K562 (cell line): Measurements from ENCODE around the gene COL7A1. TPM values are rescaled to one million over a fixed set of nuclear protein-coding genes. Genes with fewer than 3 reads are reported as not detected.

Experiments used
- AFF4 ChIP-seq: sonication (generic); formaldehyde crosslinking; IDR thresholded peaks from 2 replicates; pipeline ENCODE4 v1.8.0; 2023; ENCODE audit warnings: mild to moderate bottlenecking, missing genetic modification reagents
- ATF1 ChIP-seq, 2 experiments: fragments of 450-650 bp in 1 of 2; IDR thresholded peaks; 2 replicates each; pipeline ENCODE4 v1.6.1; 2016; ENCODE audit warnings: missing compliant biosample characterization in 1 of 2, missing genetic modification characterization in 1 of 2
- BHLHE40 ChIP-seq: IDR thresholded peaks from 2 replicates; pipeline ENCODE4 v1.6.1; 2011; ENCODE audit warnings: low read length, improper control_type of control experiment
- CBX1 ChIP-seq: sonication (generic); IDR thresholded peaks from 2 replicates; pipeline ENCODE4 v1.6.1; 2016; ENCODE audit warnings: antibody characterized with exemption, low read depth, mild to moderate bottlenecking
- E2F1 ChIP-seq: sonication (generic); formaldehyde crosslinking; IDR thresholded peaks from 2 replicates; pipeline ENCODE4 v1.8.1; 2023; ENCODE audit warnings: mild to moderate bottlenecking, missing genetic modification reagents, moderate library complexity
- GATAD2A ChIP-seq: fragments of 450-650 bp; IDR thresholded peaks from 2 replicates; pipeline ENCODE4 v1.6.1; 2017
- HLTF ChIP-seq: fragments of 450-650 bp; IDR thresholded peaks from 2 replicates; pipeline ENCODE4 v1.6.1; 2016
- MNT ChIP-seq, 2 experiments: fragments of 450-650 bp; conservative IDR thresholded peaks; 2 replicates each; pipeline ENCODE4 v1.6.1; 2017; ENCODE audit warnings: mild to moderate bottlenecking in 2 of 2, moderate library complexity in 2 of 2
- MXD1 ChIP-seq: fragments of 250-450 bp; sonication (Bioruptor Pico); IDR thresholded peaks from 2 replicates; pipeline ENCODE4 v1.8.0; 2021; ENCODE audit warnings: borderline replicate concordance, mild to moderate bottlenecking, moderate library complexity; ENCODE audit not compliant: poor library complexity, severe bottlenecking
- NCOA4 ChIP-seq: fragments of 450-650 bp; IDR thresholded peaks from 2 replicates; pipeline ENCODE4 v1.6.1; 2018; ENCODE audit warnings: mild to moderate bottlenecking; ENCODE audit not compliant: partially characterized antibody
- NFRKB ChIP-seq: fragments of 450-650 bp; IDR thresholded peaks from 2 replicates; pipeline ENCODE4 v1.6.1; 2016; ENCODE audit warnings: low read depth
- RBM14 ChIP-seq: fragments of 200-400 bp; formaldehyde crosslinking; IDR thresholded peaks from 2 replicates; pipeline ENCODE4 v1.6.1; 2018; ENCODE audit warnings: low read depth, mild to moderate bottlenecking, low read length, moderate library complexity, borderline replicate concordance; ENCODE audit not compliant: insufficient read depth
- SMAD1 ChIP-seq: fragments of 150-350 bp; IDR thresholded peaks from 2 replicates; pipeline ENCODE4 v1.6.1; 2014; ENCODE audit warnings: low read length, low read depth; ENCODE audit not compliant: partially characterized antibody
- SMARCB1 ChIP-seq: IDR thresholded peaks from 2 replicates; pipeline ENCODE4 v1.6.1; 2011; ENCODE audit warnings: improper control_type of control experiment, low read depth; ENCODE audit not compliant: insufficient read length
- SUPT5H ChIP-seq: fragments of 450-650 bp; IDR thresholded peaks from 2 replicates; pipeline ENCODE4 v1.6.1; 2016
- ZBTB43 ChIP-seq: sonication (generic); formaldehyde crosslinking; IDR thresholded peaks from 2 replicates; pipeline ENCODE4 v1.8.0; 2023; ENCODE audit warnings: mild to moderate bottlenecking, missing genetic modification reagents
- ZNF282 ChIP-seq: sonication (generic); formaldehyde crosslinking; IDR thresholded peaks from 2 replicates; pipeline ENCODE4 v1.8.1; 2023; ENCODE audit warnings: missing genetic modification reagents
- polyA plus RNA-seq, 8 experiments: library from polyadenylated mRNA; depleted of rRNA in 4 of 8; stranded (reverse) in 5 of 8; unstranded in 3 of 8; fragments of >200 nt; fragmentation: Nextera tagmentation in 2 of 8; fragmentation: Illumina TruSeq in 1 of 8; extraction: Ambion mirVana in 2 of 8; extraction: Trizol in 1 of 8; gene quantifications; 2 replicates each; pipeline versions ENCODE4 v1.2.1 to v1.2.3, GENCODE V29; 2011 to 2014; ENCODE audit warnings: inconsistent platforms in 1 of 8, missing spikeins in 1 of 8
- total RNA-seq, 7 experiments: library from RNA; depleted of rRNA in 6 of 7; stranded (reverse); fragments of >200 nt in 6 of 7; fragmentation: Illumina TruSeq in 2 of 7; extraction: Trizol in 2 of 7; gene quantifications; 2 replicates each; pipeline versions ENCODE4 v1.2.1 to v1.2.3, GENCODE V29; 2011 to 2021; ENCODE audit warnings: low replicate concordance in 1 of 7

The COL7A1 gene
- total and polyA plus RNA-seq, 9 of the 15 experiments (the other 6 are each of a cell fraction or from before 2014, with no cell fraction given), result 0.09 to 0.66 (median 0.35) TPM; not detected in 3

- TF ChIP-seq SMARCB1 (no peak), SMAD1 (no peak), GATAD2A (no peak), SUPT5H (peak; percentile 97), ZBTB43 (CRISPR knock-in tag) (no peak), MNT (conservative IDR thresholded peaks at IDR 0.05) (peak; percentile 43 to 68), ATF1 (CRISPR knock-in tag; IDR thresholded peaks at IDR 0.05) (no peak), ATF1 (tag; IDR thresholded peaks at IDR 0.05) (0 out of 2 replicates have a peak, but pooled peaks have one; percentile 21), AFF4 (peak; percentile 69; the same call in 1 of the 2 replicates), CBX1 (peak; percentile 61; the same call in 1 of the 2 replicates), E2F1 (peak; percentile 10; the same call in 1 of the 2 replicates), NCOA4 (no peak), RBM14 (no peak), ZNF282 (no peak), HLTF (no peak), NFRKB (peak; percentile 75; the same call in 1 of the 2 replicates), MXD1 (CRISPR knock-in tag) (no peak), BHLHE40 (no peak)
Measured at GRCh38 chr3:48609088-48610005, 14.2 kb upstream of the COL7A1 start, which contains the start of gene UQCRC1 (continued).
